Measurements from ENCODE around the gene ACACA.
"Not testable (repeated sequence)": the region's sequence is repeated elsewhere in the genome, so short reads cannot be mapped to it uniquely, and the experiment has no call there.

GRCh38 chr17:37143558-37143957 lies 263.1 kb downstream of the ACACA start:
- TF ChIP-seq, protein P1, sequence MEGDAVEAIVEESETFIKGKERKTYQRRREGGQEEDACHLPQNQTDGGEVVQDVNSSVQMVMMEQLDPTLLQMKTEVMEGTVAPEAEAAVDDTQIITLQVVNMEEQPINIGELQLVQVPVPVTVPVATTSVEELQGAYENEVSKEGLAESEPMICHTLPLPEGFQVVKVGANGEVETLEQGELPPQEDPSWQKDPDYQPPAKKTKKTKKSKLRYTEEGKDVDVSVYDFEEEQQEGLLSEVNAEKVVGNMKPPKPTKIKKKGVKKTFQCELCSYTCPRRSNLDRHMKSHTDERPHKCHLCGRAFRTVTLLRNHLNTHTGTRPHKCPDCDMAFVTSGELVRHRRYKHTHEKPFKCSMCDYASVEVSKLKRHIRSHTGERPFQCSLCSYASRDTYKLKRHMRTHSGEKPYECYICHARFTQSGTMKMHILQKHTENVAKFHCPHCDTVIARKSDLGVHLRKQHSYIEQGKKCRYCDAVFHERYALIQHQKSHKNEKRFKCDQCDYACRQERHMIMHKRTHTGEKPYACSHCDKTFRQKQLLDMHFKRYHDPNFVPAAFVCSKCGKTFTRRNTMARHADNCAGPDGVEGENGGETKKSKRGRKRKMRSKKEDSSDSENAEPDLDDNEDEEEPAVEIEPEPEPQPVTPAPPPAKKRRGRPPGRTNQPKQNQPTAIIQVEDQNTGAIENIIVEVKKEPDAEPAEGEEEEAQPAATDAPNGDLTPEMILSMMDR (conservative IDR thresholded peaks at IDR 0.05; ENCODE audit: low read length): not testable (repeated sequence)
- TF ChIP-seq EZH2phosphoT487 (IDR thresholded peaks at IDR 0.05; ENCODE audit: borderline replicate concordance): not testable (repeated sequence)

Data from Loucy (cell line).